HepG2 (cell line): ENCODE results near the gene CENPO. TPM values are rescaled to one million over a fixed set of nuclear protein-coding genes. Genes with fewer than 3 reads are reported as not detected.

Experiments used
- ATAC-seq: fragments of 200-7000 bp; cut with Tn5 transposase; 3 replicates; pipeline ENCODE4 v1.9.1; 2020; ENCODE audit warnings: mild to moderate bottlenecking, moderate library complexity
- BruUV-seq: library from RNA; stranded (reverse); fragments of 400-500 nt; replicated peaks from 2 replicates; lab custom pipeline; 2021; lab: Mats Ljungman, UMichigan
- CTCF ChIA-PET: fragments of 300-600 bp; formaldehyde crosslinking; extraction: SDS; loops from one replicate; lab custom pipeline; 2021; ENCODE audit warnings: low total read pairs, inconsistent platforms, low intra/inter-chr PET ratio; lab: Yijun Ruan, JAX
- POLR2A ChIA-PET: fragments of 350-600 bp; sonication (Branson Sonifier 250); formaldehyde crosslinking; loops from one replicate; lab custom pipeline; 2020; ENCODE audit warnings: antibody characterized with exemption, inconsistent platforms; lab: Yijun Ruan, JAX
- DNase-seq: peaks from one replicate; pipeline ENCODE4 v3.0.0-alpha.2; 2015; ENCODE audit warnings: low spot score
- FAIRE-seq: peaks from 3 replicates; lab custom pipeline; 2011; peaks lifted over from hg19 to GRCh38; lab: Jason Lieb, UNC
- H2AFZ ChIP-seq: one replicate; pipeline ENCODE4 v1.6.1; 2011; ENCODE audit warnings: low read length, inconsistent platforms
- H3K27ac ChIP-seq: fragments of 300-600 bp; 3 replicates; pipeline ENCODE4 v1.8.0; 2011; ENCODE audit warnings: mixed run types, mild to moderate bottlenecking, mixed read lengths, low read length, inconsistent platforms; ENCODE audit not compliant: insufficient read depth; ENCODE audit errors: extremely low read length
- H3K27me3 ChIP-seq, 2 experiments: fragments of 200-600 bp in 1 of 2; 2 replicates in 1 of 2; 3 replicates in 1 of 2; pipeline versions ENCODE4 v1.6.0 to v1.8.0; 2011; ENCODE audit warnings: low read length in 2 of 2, mild to moderate bottlenecking in 2 of 2, moderate library complexity in 2 of 2, inconsistent platforms in 1 of 2; ENCODE audit not compliant: insufficient read depth in 2 of 2, control insufficient read depth in 1 of 2
- H3K36me3 ChIP-seq, 2 experiments: fragments of 200-600 bp in 1 of 2; replicated peaks in 1 of 2; 2 replicates in 1 of 2; 3 replicates in 1 of 2; pipeline versions ENCODE4 v1.5.1 to v1.8.0; 2011; ENCODE audit warnings: low read length in 2 of 2, inconsistent platforms in 1 of 2; ENCODE audit not compliant: insufficient read depth in 2 of 2, control insufficient read depth in 1 of 2
- H3K4me1 ChIP-seq: 2 replicates; pipeline ENCODE4 v1.5.1; 2012; ENCODE audit warnings: low read length, inconsistent platforms; ENCODE audit not compliant: insufficient read depth
- H3K4me2 ChIP-seq: 2 replicates; pipeline ENCODE4 v1.6.0; 2011; ENCODE audit warnings: low read depth, low read length, inconsistent platforms
- H3K4me3 ChIP-seq, 3 experiments: fragments of 200-600 bp in 1 of 3; sonication (generic), shearing (Covaris generic) in 1 of 3; replicated peaks in 1 of 3; 2 replicates each; pipeline ENCODE4 v1.5.1; 2011 to 2016; ENCODE audit warnings: low read length in 3 of 3, inconsistent platforms in 2 of 3, low read depth in 2 of 3, mild to moderate bottlenecking in 2 of 3, control low read depth in 1 of 3, mixed read lengths in 1 of 3; ENCODE audit not compliant: insufficient read depth in 1 of 3
- H3K79me2 ChIP-seq: one replicate; pipeline ENCODE4 v1.6.1; 2011; ENCODE audit warnings: low read length, inconsistent platforms; ENCODE audit not compliant: insufficient read depth
- H3K9ac ChIP-seq: 2 replicates; pipeline ENCODE4 v1.6.0; 2011; ENCODE audit warnings: mild to moderate bottlenecking, low read depth, low read length, inconsistent platforms; ENCODE audit not compliant: insufficient read depth
- H3K9me3 ChIP-seq: 2 replicates; pipeline ENCODE4 v1.5.1; 2012; ENCODE audit warnings: mild to moderate bottlenecking, low read length
- H4K20me1 ChIP-seq: 2 replicates; pipeline ENCODE4 v1.6.0; 2011; ENCODE audit warnings: inconsistent platforms, mild to moderate bottlenecking, low read length, moderate library complexity; ENCODE audit not compliant: insufficient read depth
- DNMT1 ChIP-seq: sonication (generic); formaldehyde crosslinking; IDR thresholded peaks from 2 replicates; pipeline ENCODE4 v1.5.1; 2020; ENCODE audit warnings: mild to moderate bottlenecking, missing genetic modification reagents
- ETS1 ChIP-seq: sonication (generic); formaldehyde crosslinking; IDR thresholded peaks from 2 replicates; pipeline ENCODE4 v1.4.0; 2020; ENCODE audit warnings: missing genetic modification reagents
- KIAA2018 ChIP-seq: sonication (generic); formaldehyde crosslinking; IDR thresholded peaks from 2 replicates; pipeline ENCODE4 v1.5.0; 2020; ENCODE audit warnings: mild to moderate bottlenecking, missing genetic modification reagents, borderline replicate concordance
- MAX ChIP-seq: IDR thresholded peaks from 2 replicates; pipeline ENCODE4 v1.6.1; 2012; ENCODE audit warnings: inconsistent platforms
- MXD3 ChIP-seq: IDR thresholded peaks from 2 replicates; pipeline ENCODE4 v1.6.1; 2016; ENCODE audit warnings: mild to moderate bottlenecking, missing biosample characterization, missing genetic modification reagents
- NR2F1 ChIP-seq, 2 experiments: fragments of 450-650 bp in 1 of 2; formaldehyde crosslinking in 1 of 2; IDR thresholded peaks; 2 replicates each; pipeline versions ENCODE4 v1.5.0 to v1.6.1; 2016 to 2020; ENCODE audit warnings: mild to moderate bottlenecking in 1 of 2, missing compliant biosample characterization in 1 of 2, missing genetic modification reagents in 1 of 2, moderate library complexity in 1 of 2
- PLRG1 ChIP-seq: fragments of 450-650 bp; conservative IDR thresholded peaks from 2 replicates; pipeline ENCODE4 v1.6.1; 2016
- ZIK1 ChIP-seq: sonication (generic); formaldehyde crosslinking; IDR thresholded peaks from 2 replicates; pipeline ENCODE4 v1.5.0; 2020; ENCODE audit warnings: mild to moderate bottlenecking, low read depth, missing genetic modification reagents, borderline replicate concordance
- WGBS: methylation state at CpG from one replicate; pipeline ENCODE4 v1.1.6; 2017; ENCODE audit warnings: low lambda C conversion rate; 5-methylcytosine and 5-hydroxymethylcytosine counted together
- in situ Hi-C: cut with HindIII; loops from 2 replicates; pipeline ENCODE4 v1.10.0; 2017; ENCODE audit warnings: low pct_unique_long_range_greater_than_20kb; ENCODE audit not compliant: extremely low pct_ligation_motif_present
- intact Hi-C: fragments of 100-400 bp; cut with micrococcal nuclease; formaldehyde crosslinking; loops from one replicate; pipeline ENCODE4 v1.10.0; 2022; ENCODE audit not compliant: unreplicated experiment
- polyA plus RNA-seq, 8 experiments: library from polyadenylated mRNA; depleted of rRNA in 3 of 8; stranded (reverse) in 7 of 8; unstranded in 1 of 8; fragments of >200 nt; fragmentation: Illumina TruSeq in 4 of 8; extraction: Trizol in 4 of 8; gene quantifications; 2 replicates each; pipeline versions ENCODE4 v1.2.1 to v1.2.3, GENCODE V29; 2011 to 2016; ENCODE audit warnings: low read depth in 4 of 8, missing spikeins in 1 of 8, mixed read lengths in 1 of 8; ENCODE audit not compliant: insufficient read depth in 1 of 8
- total RNA-seq, 5 experiments: library from RNA; depleted of rRNA; stranded (reverse); fragments of >200 nt; fragmentation: Illumina TruSeq; extraction: Trizol; gene quantifications; 2 replicates each; pipeline ENCODE4 v1.2.3, GENCODE V29; 2016; ENCODE audit warnings: low read depth in 1 of 5

The CENPO gene
- total and polyA plus RNA-seq, 2 of the 13 experiments (the other 11 are each of a cell fraction or from before 2014, with no cell fraction given): 19.7 to 35.5 TPM

- Histone ChIP-seq H3K4me1 (no peaks in the 10 kb centered on the region), H3K36me3 (peaks cover 3 to 7% of the 10 kb centered on the region in 2 experiments; a peak in 2 of 5 replicates), H3K79me2 (no peaks in the 10 kb centered on the region), H3K4me3 (no peak overlapping the region), H3K9me3 (no peaks in the 10 kb centered on the region), H3K9ac (no peak overlapping the region), H3K27ac (no peak overlapping the region), H3K27me3 (no peaks in the 10 kb centered on the region), H2AFZ (no peak overlapping the region), H3K4me2 (no peak overlapping the region), H4K20me1 (no peaks in the 10 kb centered on the region)
- intact Hi-C loops (no loop called here), in situ Hi-C loops (no loop called here)
- no peak for DNase-seq
- no peak for TF ChIP-seq MAX
- no peak for TF ChIP-seq ZIK1 (CRISPR knock-in tag)
- 0 out of 2 replicates have a peak, but pooled peaks have one; percentile 23 for TF ChIP-seq PLRG1
- ChIA-PET CTCF (no interaction called here), POLR2A (no interaction called here)
- 88% methylated on average over 6 of the region's 6 CpGs for WGBS
- no TSS peak for BruUV-seq
- FAIRE-seq: no peak
- no peak for ATAC-seq
These were observed 26.6 kb upstream of the CENPO start for GRCh38 chr2:24766609-24767008.

GRCh38 chr2:24768013-24768412 is 25.2 kb upstream of the CENPO start:
- FAIRE-seq (no peak), DNase-seq (no peak), ATAC-seq (no peak)
- intact Hi-C loops (no loop called here), in situ Hi-C loops (no loop called here)
- Histone ChIP-seq H3K4me3 (no peak overlapping the region), H4K20me1 (no peaks in the 10 kb centered on the region), H3K9ac (no peak overlapping the region), H3K4me2 (no peak overlapping the region), H2AFZ (no peak overlapping the region), H3K4me1 (no peaks in the 10 kb centered on the region), H3K27ac (no peak overlapping the region), H3K9me3 (no peaks in the 10 kb centered on the region), H3K79me2 (no peaks in the 10 kb centered on the region), H3K36me3 (peaks cover 3 to 4% of the 10 kb centered on the region in 2 experiments; a peak in 2 of 5 replicates), H3K27me3 (no peaks in the 10 kb centered on the region)
- no TSS peak for BruUV-seq
- WGBS: 90% methylated on average over 5 of the region's 5 CpGs
- CTCF ChIA-PET: no interaction called here
- POLR2A ChIA-PET: no interaction called here
- TF ChIP-seq NR2F1 (CRISPR knock-in tag; IDR thresholded peaks at IDR 0.05): no peak
- no peak for TF ChIP-seq DNMT1 (CRISPR knock-in tag)
- TF ChIP-seq MXD3: no peak
- TF ChIP-seq ETS1: no peak
- TF ChIP-seq KIAA2018: no peak
